Measurements from ENCODE around the gene SNCA. TPM values are rescaled to one million over a fixed set of nuclear protein-coding genes. Genes with fewer than 3 reads are reported as not detected.

The SNCA gene
- 49.7 TPM for total RNA-seq (ENCODE audit: unreplicated experiment)
- long read RNA-seq, transcript SNCA-205 (6 exons, 1,290 nt), result major isoform, 30 of 45 reads
- long read RNA-seq, transcript SNCA-203 (6 exons, 1,420 nt), result minor isoform, 8 of 45 reads
- long read RNA-seq, partial matches to known transcripts, result 1 of 45 reads
- long read RNA-seq, other reads (novel, unspliced or antisense), result 2 of 45 reads

DNA sequence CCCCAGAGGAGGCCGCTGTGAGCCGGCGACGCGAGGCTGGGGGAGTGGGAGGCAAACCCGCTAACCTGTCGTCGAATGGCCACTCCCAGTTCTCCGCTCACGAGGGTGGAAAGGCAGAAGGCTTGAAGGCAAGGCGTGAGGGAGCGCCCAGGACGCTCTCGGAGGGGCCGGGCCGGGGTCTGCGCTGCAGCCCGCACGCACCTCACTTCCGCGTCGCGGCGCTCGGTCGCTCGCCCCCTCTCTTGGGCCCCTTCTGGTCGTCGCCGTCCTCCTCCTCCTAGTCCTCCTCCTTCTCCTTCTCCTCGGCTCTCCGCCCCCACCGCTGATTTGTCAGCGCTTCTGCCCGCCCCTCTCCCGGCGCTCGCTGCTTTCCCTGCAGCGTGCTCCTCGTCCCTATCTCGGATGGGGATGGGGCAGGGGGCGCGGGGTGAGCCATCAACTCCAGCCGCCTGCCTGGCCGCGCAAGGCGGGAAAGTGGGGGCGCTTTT lies at the start of gene SNCA:
TSS of gene SNCA (minus strand) at position 265 of the 488 bp plus-strand sequence. CDS start 1,494 bp downstream, outside the sequence.
- H3K9me3 Mint-ChIP-seq (ENCODE audit: unreplicated experiment), result no peaks in the 10 kb centered on the region
- TF ChIP-seq CTCF (IDR thresholded peaks at IDR 0.05; ENCODE audit: unreplicated experiment), result no peak
- DNase-seq (ENCODE audit: low spot score), result peak; percentile 72
- peak within 1 kb of the TSS; percentile 61 for H3K27ac Mint-ChIP-seq (ENCODE audit: unreplicated experiment)
- H3K36me3 Mint-ChIP-seq (ENCODE audit: low read depth, unreplicated experiment), result peaks cover 13% of the 10 kb centered on the region
- peak within 1 kb of the TSS; percentile 96 for H3K4me3 Mint-ChIP-seq (ENCODE audit: unreplicated experiment)
- H3K27me3 Mint-ChIP-seq (ENCODE audit: unreplicated experiment), result peaks cover 7% of the 10 kb centered on the region
- H3K4me1 Mint-ChIP-seq (ENCODE audit: unreplicated experiment), result peaks cover 10% of the 10 kb centered on the region

- H3K27ac Mint-ChIP-seq (ENCODE audit: unreplicated experiment), result no peak overlapping the region
- H3K4me1 Mint-ChIP-seq (ENCODE audit: unreplicated experiment), result peaks cover 7% of the 10 kb centered on the region
- no peak for DNase-seq (ENCODE audit: low spot score)
- H3K27me3 Mint-ChIP-seq (ENCODE audit: unreplicated experiment), result no peaks in the 10 kb centered on the region
- H3K9me3 Mint-ChIP-seq (ENCODE audit: unreplicated experiment), result no peaks in the 10 kb centered on the region
- TF ChIP-seq CTCF (IDR thresholded peaks at IDR 0.05; ENCODE audit: unreplicated experiment), result no peak
- H3K36me3 Mint-ChIP-seq (ENCODE audit: low read depth, unreplicated experiment), result no peaks in the 10 kb centered on the region
- no peak overlapping the region for H3K4me3 Mint-ChIP-seq (ENCODE audit: unreplicated experiment)
Measured at GRCh38 chr4:89879215-89879614, 42.3 kb upstream of the SNCA start.

DNA sequence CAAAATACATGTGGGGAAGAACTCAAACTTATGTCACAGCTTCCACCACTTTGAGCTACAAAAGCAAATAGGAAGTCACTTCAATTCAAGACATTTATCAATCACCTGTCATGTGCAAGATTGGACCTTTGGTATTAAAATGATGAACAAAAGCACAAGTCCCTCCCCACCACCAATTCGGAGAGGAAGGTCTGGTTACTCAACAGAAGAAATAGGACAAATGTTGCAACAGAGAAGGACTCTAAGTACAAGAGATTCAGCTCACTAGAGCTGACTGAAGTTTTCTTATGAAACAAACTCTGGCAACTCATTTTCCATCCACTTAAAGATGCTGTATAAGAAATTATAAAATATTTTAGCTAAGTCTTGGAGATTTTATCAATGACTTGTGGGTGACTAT lies 41.6 kb upstream of the SNCA start:
- H3K4me3 Mint-ChIP-seq (ENCODE audit: unreplicated experiment), result no peak overlapping the region
- TF ChIP-seq CTCF (IDR thresholded peaks at IDR 0.05; ENCODE audit: unreplicated experiment), result no peak
- no peak for DNase-seq (ENCODE audit: low spot score)
- H3K4me1 Mint-ChIP-seq (ENCODE audit: unreplicated experiment), result peaks cover 7% of the 10 kb centered on the region
- H3K36me3 Mint-ChIP-seq (ENCODE audit: low read depth, unreplicated experiment), result no peaks in the 10 kb centered on the region
- H3K9me3 Mint-ChIP-seq (ENCODE audit: unreplicated experiment), result no peaks in the 10 kb centered on the region
- no peaks in the 10 kb centered on the region for H3K27me3 Mint-ChIP-seq (ENCODE audit: unreplicated experiment)
- H3K27ac Mint-ChIP-seq (ENCODE audit: unreplicated experiment), result no peak overlapping the region

DNA sequence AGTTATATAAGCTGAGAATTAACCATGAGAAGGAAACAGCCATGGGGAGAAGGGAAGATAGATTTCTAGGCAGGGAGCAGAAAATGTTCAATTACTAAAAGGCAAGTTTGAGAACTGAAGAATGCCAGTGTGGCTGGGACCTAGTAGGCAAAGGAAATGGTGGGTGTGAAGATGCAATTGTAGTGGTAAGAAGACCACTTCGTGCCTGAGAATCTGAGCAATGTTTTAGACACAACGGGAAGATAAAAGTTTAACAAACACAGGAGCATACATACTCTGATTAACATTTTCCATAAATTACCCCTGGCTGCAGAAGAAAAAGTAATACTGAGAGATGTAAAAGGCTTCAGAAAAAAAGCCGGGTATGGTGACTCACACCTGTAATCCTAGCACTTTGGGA lies 39.6 kb upstream of the SNCA start:
- Mint-ChIP-seq H3K9me3 (ENCODE audit: unreplicated experiment) (no peaks in the 10 kb centered on the region), H3K4me1 (ENCODE audit: unreplicated experiment) (peaks cover 7% of the 10 kb centered on the region), H3K4me3 (ENCODE audit: unreplicated experiment) (no peak overlapping the region), H3K27me3 (ENCODE audit: unreplicated experiment) (no peaks in the 10 kb centered on the region), H3K36me3 (ENCODE audit: low read depth, unreplicated experiment) (no peaks in the 10 kb centered on the region), H3K27ac (ENCODE audit: unreplicated experiment) (no peak overlapping the region)
- no peak for TF ChIP-seq CTCF (IDR thresholded peaks at IDR 0.05; ENCODE audit: unreplicated experiment)
- no peak for DNase-seq (ENCODE audit: low spot score)

DNA sequence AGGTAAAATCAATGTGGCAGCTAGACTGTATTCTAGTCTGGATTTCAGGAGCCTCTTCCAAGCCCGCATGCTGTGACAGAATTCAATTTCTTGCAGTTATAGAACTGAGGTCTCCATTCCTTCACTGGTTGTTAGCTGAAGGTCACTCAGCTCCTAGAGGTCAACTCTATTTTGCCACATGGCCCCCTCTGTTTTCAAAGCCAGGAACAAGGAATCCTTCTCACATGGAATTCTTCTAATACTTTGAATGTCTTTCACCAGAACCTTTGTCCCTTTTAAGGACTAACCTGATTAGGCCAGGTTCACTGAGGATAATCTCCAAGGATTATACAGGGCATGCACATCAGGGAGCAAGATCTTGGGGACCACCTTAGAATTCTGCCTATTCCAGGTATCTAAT lies 34.2 kb upstream of the SNCA start:
- H3K36me3 Mint-ChIP-seq (ENCODE audit: low read depth, unreplicated experiment), result no peaks in the 10 kb centered on the region
- H3K4me1 Mint-ChIP-seq (ENCODE audit: unreplicated experiment), result no peaks in the 10 kb centered on the region
- H3K27ac Mint-ChIP-seq (ENCODE audit: unreplicated experiment), result no peak overlapping the region
- H3K27me3 Mint-ChIP-seq (ENCODE audit: unreplicated experiment), result no peaks in the 10 kb centered on the region
- H3K4me3 Mint-ChIP-seq (ENCODE audit: unreplicated experiment), result no peak overlapping the region
- H3K9me3 Mint-ChIP-seq (ENCODE audit: unreplicated experiment), result no peaks in the 10 kb centered on the region
- DNase-seq (ENCODE audit: low spot score), result no peak
- no peak for TF ChIP-seq CTCF (IDR thresholded peaks at IDR 0.05; ENCODE audit: unreplicated experiment)
